Measurements from ENCODE around the gene RAPGEF6. TPM values are rescaled to one million over a fixed set of nuclear protein-coding genes. Genes with fewer than 3 reads are reported as not detected.
A peak's percentile ranks its signal among the peaks of the same experiment; 100 is the strongest.

RAPGEF6 gene
- total and polyA plus RNA-seq, 8 donors: 1.4 to 43.9 (median 18.1) TPM

DNA sequence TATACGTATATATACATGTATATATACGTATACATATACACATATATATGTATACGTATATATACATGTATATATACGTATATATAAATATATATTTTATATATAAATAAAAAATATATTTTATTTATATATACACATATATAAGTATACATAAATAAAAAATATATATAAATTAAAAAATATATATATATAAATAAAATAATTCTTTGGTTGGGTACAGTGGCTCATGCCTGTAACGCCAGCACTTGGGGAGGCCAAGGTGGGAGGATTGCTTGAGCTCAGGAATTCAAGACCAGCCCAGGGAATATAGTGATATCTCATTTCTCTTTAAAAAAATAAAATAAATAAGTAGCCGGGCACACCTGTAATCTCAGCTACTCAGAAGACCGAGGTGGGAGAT, 216.2 kb downstream of the RAPGEF6 start:
- no peak for DNase-seq
- peaks cover 0 to 7% (median 0%) of the 10 kb centered on the region in 4 donors for H3K4me1 ChIP-seq
- no peaks in the 10 kb centered on the region for H3K9me3 ChIP-seq
- no peak overlapping the region for H3K4me3 ChIP-seq
- H3K27me3 ChIP-seq: no peaks in the 10 kb centered on the region
- 80 to 93% (median 91%) methylated on average over 7 of the region's 7 CpGs for WGBS, 5 donors
- TF ChIP-seq, protein P1, sequence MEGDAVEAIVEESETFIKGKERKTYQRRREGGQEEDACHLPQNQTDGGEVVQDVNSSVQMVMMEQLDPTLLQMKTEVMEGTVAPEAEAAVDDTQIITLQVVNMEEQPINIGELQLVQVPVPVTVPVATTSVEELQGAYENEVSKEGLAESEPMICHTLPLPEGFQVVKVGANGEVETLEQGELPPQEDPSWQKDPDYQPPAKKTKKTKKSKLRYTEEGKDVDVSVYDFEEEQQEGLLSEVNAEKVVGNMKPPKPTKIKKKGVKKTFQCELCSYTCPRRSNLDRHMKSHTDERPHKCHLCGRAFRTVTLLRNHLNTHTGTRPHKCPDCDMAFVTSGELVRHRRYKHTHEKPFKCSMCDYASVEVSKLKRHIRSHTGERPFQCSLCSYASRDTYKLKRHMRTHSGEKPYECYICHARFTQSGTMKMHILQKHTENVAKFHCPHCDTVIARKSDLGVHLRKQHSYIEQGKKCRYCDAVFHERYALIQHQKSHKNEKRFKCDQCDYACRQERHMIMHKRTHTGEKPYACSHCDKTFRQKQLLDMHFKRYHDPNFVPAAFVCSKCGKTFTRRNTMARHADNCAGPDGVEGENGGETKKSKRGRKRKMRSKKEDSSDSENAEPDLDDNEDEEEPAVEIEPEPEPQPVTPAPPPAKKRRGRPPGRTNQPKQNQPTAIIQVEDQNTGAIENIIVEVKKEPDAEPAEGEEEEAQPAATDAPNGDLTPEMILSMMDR (IDR thresholded peaks at IDR 0.05): no peak
- no peak for TF ChIP-seq EP300 (IDR thresholded peaks at IDR 0.05)
- no peak for TF ChIP-seq POLR2AphosphoS5 (IDR thresholded peaks at IDR 0.05)
- no peak for TF ChIP-seq POLR2A (IDR thresholded peaks at IDR 0.05)
- no peak overlapping the region for H3K27ac ChIP-seq
- intact Hi-C loops (cut with DNase I; ENCODE audit: low total_unique reads): no loop called here
- H3K36me3 ChIP-seq: peaks cover 0 to 30% (median 15%) of the 10 kb centered on the region in 4 donors

DNA sequence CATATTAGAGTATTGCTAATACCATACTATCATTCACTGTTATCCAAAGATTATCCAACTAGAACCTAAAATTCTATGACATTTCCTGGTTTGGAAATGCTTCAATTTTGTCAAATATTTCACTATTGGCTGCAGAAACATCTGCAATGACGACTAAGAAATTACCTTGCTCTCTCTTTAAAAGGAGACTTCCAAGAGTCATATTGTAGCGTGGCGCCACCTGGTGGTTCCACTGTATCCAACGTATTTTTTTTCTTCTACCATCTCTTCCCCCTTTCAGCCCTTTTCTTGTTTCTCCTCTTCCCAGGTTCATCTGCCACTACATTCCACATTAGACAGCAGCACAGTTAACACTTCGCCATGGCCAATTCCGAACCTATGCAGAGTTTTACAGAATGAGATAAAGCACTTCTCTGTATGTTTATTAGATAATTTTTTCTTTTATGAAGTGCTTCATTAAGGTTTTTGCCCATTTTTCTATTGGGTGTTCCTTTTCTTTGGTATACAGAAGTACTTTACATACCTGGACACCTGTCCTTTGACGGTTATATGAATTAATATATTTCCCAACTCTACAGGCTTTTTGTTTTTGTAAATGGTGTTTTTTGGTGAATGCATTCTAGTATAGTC, 217.7 kb downstream of the RAPGEF6 start:
- Histone ChIP-seq H3K9me3 (no peaks in the 10 kb centered on the region), H3K4me1 (peaks cover 0 to 7% (median 0%) of the 10 kb centered on the region in 4 donors), H3K4me3 (no peak overlapping the region), H3K27ac (no peak overlapping the region), H3K36me3 (peaks cover 0 to 23% (median 13%) of the 10 kb centered on the region in 4 donors), H3K27me3 (no peaks in the 10 kb centered on the region)
- intact Hi-C loops (cut with DNase I; ENCODE audit: low total_unique reads): no loop called here
- peak; percentile 84 to 90 for DNase-seq
- 16 to 23% (median 19%) methylated on average over 7 of the region's 7 CpGs for WGBS, 5 donors
- TF ChIP-seq, protein P1 (IDR thresholded peaks at IDR 0.05): peak in 5 of 7 experiments; percentile 66 to 89 (median 86)
- no peak for TF ChIP-seq POLR2A (IDR thresholded peaks at IDR 0.05)
- TF ChIP-seq POLR2AphosphoS5 (IDR thresholded peaks at IDR 0.05): peak in 1 of 3 donors; percentile 49
- TF ChIP-seq EP300 (IDR thresholded peaks at IDR 0.05): no peak

DNA sequence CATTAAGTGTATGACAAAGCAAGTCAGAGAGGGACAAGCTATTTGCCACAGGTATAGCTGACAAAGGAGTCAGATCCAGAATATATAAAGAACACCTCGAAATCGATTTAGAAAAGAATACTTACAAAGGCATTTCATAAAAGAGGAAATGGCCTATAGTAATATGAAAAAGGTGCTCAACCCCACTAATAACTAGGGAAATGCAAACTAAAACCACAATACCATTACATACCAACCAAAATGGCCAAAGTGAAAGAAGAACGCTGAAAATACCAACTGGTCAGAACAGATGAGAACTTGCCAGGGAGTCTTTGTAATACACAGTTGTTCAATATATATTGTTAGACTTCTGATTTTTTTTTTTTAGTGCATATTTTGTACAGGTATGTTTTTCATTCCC, 218.3 kb downstream of the RAPGEF6 start:
- intact Hi-C loops (cut with DNase I; ENCODE audit: low total_unique reads): no loop called here

DNA sequence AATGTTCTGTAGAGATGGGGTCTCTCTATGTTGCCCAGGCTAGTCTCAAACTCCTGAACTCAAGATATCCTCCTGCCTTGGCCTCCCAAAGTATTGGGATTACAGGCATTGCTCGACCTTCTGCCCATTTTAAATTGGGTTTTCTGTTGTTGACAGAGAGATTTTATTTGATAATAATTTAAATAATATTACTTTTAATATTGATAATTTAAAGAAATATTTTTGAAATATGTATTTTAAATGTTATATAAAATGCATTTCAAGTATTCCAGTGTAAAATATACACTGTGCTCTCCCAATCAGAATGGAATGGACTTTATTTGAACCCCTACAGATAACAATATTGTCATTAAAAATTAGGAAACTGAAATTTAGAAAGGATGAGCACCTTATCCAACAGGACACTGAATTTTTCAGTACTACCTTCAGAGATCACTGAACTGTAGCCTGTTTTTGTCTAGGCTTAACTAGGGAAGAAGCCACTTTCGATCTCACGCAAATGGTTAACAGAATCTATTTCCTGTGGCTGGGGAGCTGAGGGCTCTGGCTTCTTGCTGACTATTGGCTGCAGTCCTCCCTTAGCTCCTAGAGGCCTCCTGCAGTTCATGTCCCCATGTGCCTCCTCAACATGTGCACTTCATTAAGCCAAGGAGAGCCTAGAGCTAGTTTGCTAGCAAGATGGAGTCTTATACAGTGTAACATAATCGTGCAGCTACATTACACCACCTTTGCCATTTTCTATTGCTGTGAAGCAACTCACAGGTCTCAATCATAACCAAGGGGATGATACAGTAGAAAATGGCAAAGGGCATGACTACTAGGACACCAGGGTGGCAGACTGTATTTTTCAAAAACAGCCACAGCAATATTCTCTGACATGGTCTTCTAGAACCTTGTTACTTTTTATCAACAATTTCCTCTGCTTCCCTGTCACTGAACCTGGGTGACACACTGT, 221.1 kb downstream of the RAPGEF6 start:
- H3K4me3 ChIP-seq: no peak overlapping the region
- no peak overlapping the region for H3K27ac ChIP-seq
- peaks cover 0 to 10% (median 6%) of the 10 kb centered on the region in 4 donors for H3K36me3 ChIP-seq
- no peaks in the 10 kb centered on the region for H3K9me3 ChIP-seq
- peaks cover 0 to 7% (median 0%) of the 10 kb centered on the region in 4 donors for H3K4me1 ChIP-seq
- intact Hi-C loops (cut with DNase I; ENCODE audit: low total_unique reads): no loop called here
- DNase-seq: no peak
- WGBS, 5 donors: 77 to 93% (median 83%) methylated on average over 4 of the region's 4 CpGs
- TF ChIP-seq EP300 (IDR thresholded peaks at IDR 0.05) (no peak), POLR2A (IDR thresholded peaks at IDR 0.05) (no peak), POLR2AphosphoS5 (IDR thresholded peaks at IDR 0.05) (no peak)
- TF ChIP-seq, protein P1 (IDR thresholded peaks at IDR 0.05): no peak
- no peaks in the 10 kb centered on the region for H3K27me3 ChIP-seq

More for the DNA sequence above, 218.3 kb downstream of the RAPGEF6 start:
- peaks cover 0 to 17% (median 11%) of the 10 kb centered on the region in 4 donors for H3K36me3 ChIP-seq
- H3K27ac ChIP-seq: no peak overlapping the region
- H3K4me1 ChIP-seq: peaks cover 0 to 7% (median 0%) of the 10 kb centered on the region in 4 donors
- no peaks in the 10 kb centered on the region for H3K9me3 ChIP-seq
- TF ChIP-seq, protein P1 (IDR thresholded peaks at IDR 0.05): no peak
- no peak for TF ChIP-seq POLR2A (IDR thresholded peaks at IDR 0.05)
- no peak for TF ChIP-seq EP300 (IDR thresholded peaks at IDR 0.05)
- no peak for TF ChIP-seq POLR2AphosphoS5 (IDR thresholded peaks at IDR 0.05)
- WGBS, 5 donors: 62 to 81% (median 76%) methylated on average over 3 of the region's 3 CpGs
- no peaks in the 10 kb centered on the region for H3K27me3 ChIP-seq
- no peak overlapping the region for H3K4me3 ChIP-seq
- DNase-seq: no peak
